Peyer's patch (tissue), 4 donors: ENCODE measurements around the gene DOCK1. TPM values are rescaled to one million over a fixed set of nuclear protein-coding genes. Genes with fewer than 3 reads are reported as not detected.

Experiments used
- DNase-seq, 3 donors: peaks; one replicate each; pipeline ENCODE4 v3.0.0-alpha.2; 2017 to 2019
- H3K27ac ChIP-seq, 4 donors: fragments of 200-600 bp; sonication (generic); one replicate each; pipeline ENCODE4 v1.5.1; 2016 to 2019
- H3K27me3 ChIP-seq, 2 donors: fragments of 200-600 bp; sonication (generic); one replicate each; pipeline ENCODE4 v1.5.1; 2019
- H3K36me3 ChIP-seq, 3 donors: fragments of 200-600 bp; sonication (generic); one replicate each; pipeline ENCODE4 v1.5.1; 2016 to 2019
- H3K4me1 ChIP-seq, 4 donors: fragments of 200-600 bp; sonication (generic); one replicate each; pipeline ENCODE4 v1.5.1; 2016 to 2019
- H3K4me3 ChIP-seq, 4 donors: fragments of 200-600 bp; sonication (generic); 1 replicate in 3 of 4; 2 replicates in 1 of 4; pipeline ENCODE4 v1.5.1; 2016 to 2019; ENCODE audit warnings: mild to moderate bottlenecking in 1 of 4
- H3K9me3 ChIP-seq, 4 donors: fragments of 200-600 bp; sonication (generic); one replicate each; pipeline ENCODE4 v1.5.1; 2016 to 2019; ENCODE audit warnings: mild to moderate bottlenecking in 1 of 4
- CTCF ChIP-seq, 6 experiments: fragments of 450-650 bp in 4 of 6; fragments of 200-600 bp in 2 of 6; sonication (generic) in 1 of 6; IDR thresholded peaks; one replicate each; pipeline ENCODE4 v1.5.1; 2017 to 2019; ENCODE audit warnings: antibody characterized with exemption in 6 of 6, mild to moderate bottlenecking in 3 of 6, moderate library complexity in 1 of 6
- POLR2A ChIP-seq, 2 donors: fragments of 450-650 bp; IDR thresholded peaks; one replicate each; pipeline ENCODE4 v1.5.1; 2017; ENCODE audit warnings: antibody characterized with exemption in 2 of 2, mild to moderate bottlenecking in 2 of 2, moderate library complexity in 2 of 2
- total RNA-seq, 4 donors: library from RNA; depleted of rRNA; stranded (reverse); fragments of >200 nt; gene quantifications; one replicate each; pipeline ENCODE4 v1.1.0, GENCODE V29; 2016

The DOCK1 gene
- total RNA-seq, 4 donors from 2014 or later, result 42.0 to 117 (median 92.2) TPM

DNA sequence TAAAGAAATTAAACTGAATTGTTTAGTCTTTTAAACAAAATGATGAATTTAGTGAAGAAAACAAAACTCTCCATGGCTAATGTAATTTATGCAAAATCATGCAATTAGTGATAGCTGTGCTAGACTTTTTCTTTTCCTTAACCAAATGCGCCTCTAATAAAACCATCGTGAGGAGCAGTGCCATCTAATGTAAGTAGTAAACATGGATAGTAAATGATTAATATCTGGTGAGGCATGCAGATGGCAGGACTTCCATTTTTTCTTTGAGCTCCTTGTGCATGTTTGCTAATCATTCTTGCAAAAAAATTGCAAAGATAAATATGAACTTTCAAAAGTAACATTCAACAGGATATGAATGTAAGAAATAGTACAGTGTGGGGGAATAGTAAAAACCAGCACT, 288.9 kb downstream of the DOCK1 start:
- TF ChIP-seq CTCF (IDR thresholded peaks at IDR 0.05), result no peak
- no peaks in the 10 kb centered on the region for H3K36me3 ChIP-seq
- no peak overlapping the region for H3K27ac ChIP-seq
- no peaks in the 10 kb centered on the region for H3K9me3 ChIP-seq
- H3K27me3 ChIP-seq, result no peaks in the 10 kb centered on the region
- no peak overlapping the region for H3K4me3 ChIP-seq
- peaks cover 0 to 22% (median 0%) of the 10 kb centered on the region in 4 donors for H3K4me1 ChIP-seq
- DNase-seq, result no peak

GRCh38 chr10:127194599-127194998, 289.4 kb downstream of the DOCK1 start:
- no peaks in the 10 kb centered on the region for H3K9me3 ChIP-seq
- peak overlapping the region in 2 of 4 donors; percentile 43 to 54 for H3K4me3 ChIP-seq
- no peak for TF ChIP-seq CTCF (IDR thresholded peaks at IDR 0.05)
- TF ChIP-seq POLR2A (IDR thresholded peaks at IDR 0.05), result no peak
- DNase-seq, result no peak
- peaks cover 0 to 22% (median 0%) of the 10 kb centered on the region in 4 donors for H3K4me1 ChIP-seq
- no peaks in the 10 kb centered on the region for H3K27me3 ChIP-seq
- no peak overlapping the region for H3K27ac ChIP-seq
- no peaks in the 10 kb centered on the region for H3K36me3 ChIP-seq

GRCh38 chr10:127195041-127195506, 289.8 kb downstream of the DOCK1 start:
- Histone ChIP-seq H3K9me3 (no peaks in the 10 kb centered on the region), H3K27me3 (no peaks in the 10 kb centered on the region), H3K27ac (no peak overlapping the region), H3K4me1 (peaks cover 0 to 22% (median 0%) of the 10 kb centered on the region in 4 donors), H3K36me3 (no peaks in the 10 kb centered on the region), H3K4me3 (peak overlapping the region in 2 of 4 donors; percentile 43 to 54)
- TF ChIP-seq CTCF (IDR thresholded peaks at IDR 0.05) (no peak), POLR2A (IDR thresholded peaks at IDR 0.05) (no peak)
- DNase-seq, result no peak

DNA sequence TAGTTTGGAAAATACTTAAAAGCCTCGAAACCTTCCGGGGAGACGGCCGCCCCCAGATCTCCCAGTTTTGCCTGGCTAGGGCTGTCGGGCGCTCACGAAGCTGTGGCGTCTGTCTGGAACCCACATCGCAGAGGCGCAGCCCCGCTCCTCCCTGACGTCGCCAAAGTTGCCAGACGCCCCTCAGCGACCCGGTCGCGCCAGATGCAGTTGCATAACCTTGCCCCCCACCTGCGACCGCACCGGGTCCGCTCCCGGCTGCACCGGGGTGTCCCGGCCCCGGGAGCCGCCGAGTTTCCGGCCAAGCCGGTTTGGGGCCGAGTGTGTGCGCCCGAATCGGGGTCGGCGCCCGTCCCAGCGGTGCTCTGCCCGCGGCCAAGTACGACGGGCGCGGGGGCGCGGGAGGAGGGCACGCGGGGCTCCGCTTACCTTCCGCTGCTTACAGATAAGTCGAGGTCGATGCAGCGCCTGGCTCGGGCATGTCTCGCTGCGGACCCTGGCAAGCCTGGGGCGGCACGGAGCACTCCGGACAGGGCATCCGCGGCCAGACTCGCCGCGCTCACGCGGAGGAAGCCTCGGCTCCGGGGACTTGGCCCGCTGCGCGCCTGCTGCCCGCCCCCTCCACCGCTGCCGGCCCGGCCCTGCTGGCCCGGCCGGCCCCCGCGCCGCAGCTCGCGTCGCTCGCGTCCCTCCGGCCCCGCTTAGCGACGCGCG, 290.5 kb downstream of the DOCK1 start:
- TF ChIP-seq POLR2A (IDR thresholded peaks at IDR 0.05) (no peak), CTCF (IDR thresholded peaks at IDR 0.05) (no peak)
- Histone ChIP-seq H3K9me3 (no peaks in the 10 kb centered on the region), H3K27ac (no peak overlapping the region), H3K4me3 (peak overlapping the region in 3 of 4 donors; percentile 24 to 54 (median 43)), H3K4me1 (peaks cover 0 to 22% (median 0%) of the 10 kb centered on the region in 4 donors), H3K36me3 (no peaks in the 10 kb centered on the region), H3K27me3 (no peaks in the 10 kb centered on the region)
- no peak for DNase-seq

DNA sequence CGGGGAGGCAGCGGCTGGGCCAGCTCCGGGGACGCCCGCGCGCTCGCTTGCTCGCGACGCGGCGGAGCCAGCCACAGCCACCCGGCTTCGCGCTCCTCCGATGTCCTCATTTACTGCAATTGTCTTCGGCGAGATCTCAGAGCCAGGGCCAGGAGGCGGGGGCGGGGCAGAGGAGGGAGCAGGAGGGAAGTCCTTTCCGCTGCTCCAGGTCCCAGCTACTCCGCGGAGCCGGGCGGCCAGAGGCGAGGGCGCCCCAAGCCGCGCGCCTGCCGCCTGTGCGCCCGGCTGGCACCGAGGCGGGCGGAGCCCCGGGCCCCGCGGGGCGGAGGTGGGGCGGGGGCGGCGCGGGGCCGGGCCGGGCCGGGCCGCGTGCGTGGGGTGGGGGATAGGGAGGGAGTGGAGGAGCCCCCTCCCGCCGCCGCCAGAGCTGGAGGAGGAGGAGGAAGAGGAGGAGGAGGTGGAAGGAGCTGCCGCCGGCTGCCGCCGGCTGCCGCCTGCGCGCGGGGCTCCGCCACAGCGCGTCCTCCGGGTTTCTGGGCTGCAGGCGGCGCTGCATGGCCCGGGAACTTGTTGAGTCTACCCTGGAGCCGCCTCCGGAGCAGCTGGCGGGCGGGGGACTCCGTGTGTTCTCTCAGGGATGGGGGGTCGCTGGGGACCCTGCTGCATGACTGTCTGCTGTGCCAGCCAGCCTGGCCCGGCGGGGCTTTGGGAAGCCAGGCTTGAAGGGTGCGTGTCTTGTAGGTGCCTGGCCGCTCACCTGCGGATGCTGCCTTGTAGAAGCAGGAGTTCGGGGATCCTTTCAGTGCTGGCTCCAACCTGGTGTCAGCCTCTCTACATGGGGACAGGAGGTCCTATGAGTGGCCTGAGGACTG, 291.3 kb downstream of the DOCK1 start, which contains the start of gene INSYN2A:
Gene INSYN2A, minus strand, starts transcription at position 310 of the 872 bp plus-strand sequence. CDS start 20,196 bp downstream, outside the sequence.
- peak in 1 of 3 donors; percentile 59 for DNase-seq
- no peak within 1 kb of the TSS for H3K27ac ChIP-seq
- no peaks in the 10 kb centered on the region for H3K36me3 ChIP-seq
- no peak for TF ChIP-seq POLR2A (IDR thresholded peaks at IDR 0.05)
- no peak for TF ChIP-seq CTCF (IDR thresholded peaks at IDR 0.05)
- H3K4me1 ChIP-seq, result peaks cover 0 to 22% (median 0%) of the 10 kb centered on the region in 4 donors
- H3K9me3 ChIP-seq, result no peaks in the 10 kb centered on the region
- peak within 1 kb of the TSS in 3 of 4 donors; percentile 24 to 54 (median 43) for H3K4me3 ChIP-seq
- no peaks in the 10 kb centered on the region for H3K27me3 ChIP-seq
